HEK293 (cell line): ENCODE results near the gene HIF1AN.

Experiments used
- PRDM1 ChIP-seq: fragments of 450-650 bp; formaldehyde crosslinking; IDR thresholded peaks from 2 replicates; pipeline ENCODE4; 2016; ENCODE audit warnings: missing biosample characterization, missing genetic modification characterization
- YY1 ChIP-seq: fragments of 450-650 bp; formaldehyde crosslinking; IDR thresholded peaks from 2 replicates; pipeline ENCODE4 v1.5.1; 2018; ENCODE audit warnings: missing biosample characterization, missing genetic modification characterization
- ZFP3 ChIP-seq: fragments of 450-650 bp; formaldehyde crosslinking; IDR thresholded peaks from 2 replicates; pipeline ENCODE4 v1.5.1; 2016; ENCODE audit warnings: low read depth, missing biosample characterization, missing genetic modification characterization
- ZIC2 ChIP-seq: fragments of 450-650 bp; formaldehyde crosslinking; IDR thresholded peaks from 2 replicates; pipeline ENCODE4 v1.5.1; 2016; ENCODE audit warnings: missing biosample characterization, missing genetic modification characterization
- ZNF10 ChIP-seq: fragments of 450-650 bp; formaldehyde crosslinking; IDR thresholded peaks from 2 replicates; pipeline ENCODE4 v1.5.1; 2017; ENCODE audit warnings: missing biosample characterization, missing genetic modification characterization
- ZNF121 ChIP-seq: fragments of 450-650 bp; formaldehyde crosslinking; IDR thresholded peaks from 2 replicates; pipeline ENCODE4 v1.5.1; 2016; ENCODE audit warnings: missing biosample characterization, missing genetic modification characterization
- ZNF292 ChIP-seq: fragments of 450-650 bp; formaldehyde crosslinking; IDR thresholded peaks from 2 replicates; pipeline ENCODE4 v1.5.1; 2016; ENCODE audit warnings: low read depth, missing biosample characterization, missing genetic modification characterization, borderline replicate concordance
- ZNF660 ChIP-seq: fragments of 450-650 bp; IDR thresholded peaks from 2 replicates; pipeline ENCODE4 v1.5.1; 2018; ENCODE audit warnings: missing biosample characterization, mild to moderate bottlenecking, missing genetic modification characterization
- ZNF792 ChIP-seq: fragments of 450-650 bp; formaldehyde crosslinking; IDR thresholded peaks from 2 replicates; pipeline ENCODE4 v1.5.1; 2016; ENCODE audit warnings: missing biosample characterization, missing genetic modification characterization
- TF ChIP-seq, protein P1 (sequence below): fragments of 450-650 bp; formaldehyde crosslinking; IDR thresholded peaks from 2 replicates; pipeline ENCODE4 v1.5.1; 2016; ENCODE audit warnings: missing biosample characterization, missing genetic modification characterization
- TF ChIP-seq, protein P2 (sequence below): fragments of 450-650 bp; formaldehyde crosslinking; IDR thresholded peaks from 2 replicates; pipeline ENCODE4 v1.5.1; 2016; ENCODE audit warnings: missing biosample characterization, missing genetic modification characterization

DNA sequence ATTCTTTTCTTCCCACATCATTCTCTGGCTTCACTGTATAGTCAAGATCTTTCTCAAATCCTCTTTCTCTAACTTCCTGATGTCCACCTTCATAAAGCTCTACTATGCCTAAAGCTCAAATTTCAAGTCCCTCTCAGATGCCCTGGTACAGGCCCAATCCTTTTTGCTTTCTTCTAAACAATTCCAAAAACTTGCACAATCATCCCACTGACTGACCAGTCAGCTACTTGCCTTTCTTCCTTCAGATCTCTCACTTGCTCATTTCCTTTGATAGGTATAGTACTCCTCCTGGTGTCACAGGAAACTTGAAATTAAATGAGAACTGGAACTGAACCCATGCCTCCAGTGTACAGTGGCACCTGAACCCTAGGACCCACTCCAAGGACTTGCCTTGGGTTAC, 34.3 kb upstream of the HIF1AN start:
- TF ChIP-seq, protein P1, sequence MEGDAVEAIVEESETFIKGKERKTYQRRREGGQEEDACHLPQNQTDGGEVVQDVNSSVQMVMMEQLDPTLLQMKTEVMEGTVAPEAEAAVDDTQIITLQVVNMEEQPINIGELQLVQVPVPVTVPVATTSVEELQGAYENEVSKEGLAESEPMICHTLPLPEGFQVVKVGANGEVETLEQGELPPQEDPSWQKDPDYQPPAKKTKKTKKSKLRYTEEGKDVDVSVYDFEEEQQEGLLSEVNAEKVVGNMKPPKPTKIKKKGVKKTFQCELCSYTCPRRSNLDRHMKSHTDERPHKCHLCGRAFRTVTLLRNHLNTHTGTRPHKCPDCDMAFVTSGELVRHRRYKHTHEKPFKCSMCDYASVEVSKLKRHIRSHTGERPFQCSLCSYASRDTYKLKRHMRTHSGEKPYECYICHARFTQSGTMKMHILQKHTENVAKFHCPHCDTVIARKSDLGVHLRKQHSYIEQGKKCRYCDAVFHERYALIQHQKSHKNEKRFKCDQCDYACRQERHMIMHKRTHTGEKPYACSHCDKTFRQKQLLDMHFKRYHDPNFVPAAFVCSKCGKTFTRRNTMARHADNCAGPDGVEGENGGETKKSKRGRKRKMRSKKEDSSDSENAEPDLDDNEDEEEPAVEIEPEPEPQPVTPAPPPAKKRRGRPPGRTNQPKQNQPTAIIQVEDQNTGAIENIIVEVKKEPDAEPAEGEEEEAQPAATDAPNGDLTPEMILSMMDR (tag by site-specific recombination): no peak
- TF ChIP-seq, protein P2, sequence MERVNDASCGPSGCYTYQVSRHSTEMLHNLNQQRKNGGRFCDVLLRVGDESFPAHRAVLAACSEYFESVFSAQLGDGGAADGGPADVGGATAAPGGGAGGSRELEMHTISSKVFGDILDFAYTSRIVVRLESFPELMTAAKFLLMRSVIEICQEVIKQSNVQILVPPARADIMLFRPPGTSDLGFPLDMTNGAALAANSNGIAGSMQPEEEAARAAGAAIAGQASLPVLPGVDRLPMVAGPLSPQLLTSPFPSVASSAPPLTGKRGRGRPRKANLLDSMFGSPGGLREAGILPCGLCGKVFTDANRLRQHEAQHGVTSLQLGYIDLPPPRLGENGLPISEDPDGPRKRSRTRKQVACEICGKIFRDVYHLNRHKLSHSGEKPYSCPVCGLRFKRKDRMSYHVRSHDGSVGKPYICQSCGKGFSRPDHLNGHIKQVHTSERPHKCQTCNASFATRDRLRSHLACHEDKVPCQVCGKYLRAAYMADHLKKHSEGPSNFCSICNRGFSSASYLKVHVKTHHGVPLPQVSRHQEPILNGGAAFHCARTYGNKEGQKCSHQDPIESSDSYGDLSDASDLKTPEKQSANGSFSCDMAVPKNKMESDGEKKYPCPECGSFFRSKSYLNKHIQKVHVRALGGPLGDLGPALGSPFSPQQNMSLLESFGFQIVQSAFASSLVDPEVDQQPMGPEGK (tag by site-specific recombination): no peak
- TF ChIP-seq ZNF660 (tag by site-specific recombination) (no peak), PRDM1 (tag by site-specific recombination) (no peak), ZNF10 (tag by site-specific recombination) (no peak), ZNF792 (no peak), YY1 (tag by site-specific recombination) (no peak), ZNF292 (tag by site-specific recombination) (no peak), ZFP3 (tag by site-specific recombination) (no peak), ZNF121 (tag by site-specific recombination) (no peak), ZIC2 (no peak)
